Neural progenitor cell (in vitro differentiated cells): ENCODE measurements around the gene NOTCH2NLA.
"Not testable (repeated sequence)": the region's sequence is repeated elsewhere in the genome, so short reads cannot be mapped to it uniquely, and the experiment has no call there.

ENCODE experiments used
- CTCF ChIP-seq: fragments of 200-600 bp; sonication (generic); IDR thresholded peaks from 2 replicates; pipeline ENCODE4 v1.5.1; 2017; ENCODE audit warnings: antibody characterized with exemption, mild to moderate bottlenecking
- EZH2 ChIP-seq: fragments of 200-600 bp; sonication (generic); IDR thresholded peaks from 2 replicates; pipeline ENCODE4 v1.6.1; 2017; ENCODE audit warnings: antibody characterized with exemption, mild to moderate bottlenecking, moderate library complexity
- EZH2phosphoT487 ChIP-seq: fragments of 200-600 bp; sonication (generic); IDR thresholded peaks from 2 replicates; pipeline ENCODE4 v1.6.1; 2017; ENCODE audit warnings: antibody characterized with exemption

GRCh38 chr1:146257992-146258552 lies 29.3 kb upstream of the NOTCH2NLA start:
- not testable (repeated sequence) for TF ChIP-seq CTCF, EZH2, EZH2phosphoT487
